ENCODE measurements around the gene SULT1A1.

GRCh38 chr16:28592979-28593553 is 16.8 kb downstream of the SULT1A1 start:
- no peak for TF ChIP-seq ZNF501 (CRISPR knock-in tag; IDR thresholded peaks at IDR 0.05)
- TF ChIP-seq ATF3 (CRISPR knock-in tag; IDR thresholded peaks at IDR 0.05), result no peak
- no peak for TF ChIP-seq HIVEP1 (CRISPR knock-in tag; IDR thresholded peaks at IDR 0.05)
- TF ChIP-seq CTCF (CRISPR knock-in tag; IDR thresholded peaks at IDR 0.05), result no peak
- no peak for TF ChIP-seq ATF2 (CRISPR knock-in tag; IDR thresholded peaks at IDR 0.05)
- no peak for TF ChIP-seq SAP130 (CRISPR knock-in tag; IDR thresholded peaks at IDR 0.05; ENCODE audit: low read depth)
- TF ChIP-seq KDM3A (CRISPR knock-in tag; IDR thresholded peaks at IDR 0.05; ENCODE audit: low read depth), result no peak
